ENCODE data around the gene NEDD4L. TPM values are rescaled to one million over a fixed set of nuclear protein-coding genes. Genes with fewer than 3 reads are reported as not detected.

Gene NEDD4L
- total and polyA plus RNA-seq, 5 donors from 2014 or later, result 4.4 to 19.6 (median 7.8) TPM

GRCh38 chr18:58191626-58192025 lies 147.6 kb downstream of the NEDD4L start:
- Mint-ChIP-seq H3K36me3 (no peaks in the 10 kb centered on the region), H3K27ac (no peak overlapping the region), H3K9me3 (peaks cover 0 to 2% (median 0%) of the 10 kb centered on the region in 7 donors), H3K27me3 (peaks cover 9% of the 10 kb centered on the region), H3K4me1 (peaks cover 6 to 19% (median 13%) of the 10 kb centered on the region in 4 donors), H3K4me3 (no peak overlapping the region)
- no peaks in the 10 kb centered on the region for H3K36me3 ChIP-seq (ENCODE audit: control insufficient read depth, insufficient read depth, low read length)
- no peak for ATAC-seq (ENCODE audit: low read depth in 2 of 2)
- H3K4me1 ChIP-seq (ENCODE audit: control insufficient read depth, insufficient read depth, low read length, poor library complexity, severe bottlenecking), result peaks cover 12% of the 10 kb centered on the region
- peaks cover 2% of the 10 kb centered on the region for H3K27me3 ChIP-seq (ENCODE audit: control insufficient read depth, insufficient read depth, low read length)
- no peaks in the 10 kb centered on the region for H3K9me3 ChIP-seq (ENCODE audit: control insufficient read depth in 2 of 2, low read length in 2 of 2)
- DNase-seq, result no peak
- H3K4me3 ChIP-seq (ENCODE audit: low read depth, low read length), result no peak overlapping the region
- H3K27ac ChIP-seq (ENCODE audit: insufficient read depth, low read length, poor library complexity, severe bottlenecking), result no peak overlapping the region

DNA sequence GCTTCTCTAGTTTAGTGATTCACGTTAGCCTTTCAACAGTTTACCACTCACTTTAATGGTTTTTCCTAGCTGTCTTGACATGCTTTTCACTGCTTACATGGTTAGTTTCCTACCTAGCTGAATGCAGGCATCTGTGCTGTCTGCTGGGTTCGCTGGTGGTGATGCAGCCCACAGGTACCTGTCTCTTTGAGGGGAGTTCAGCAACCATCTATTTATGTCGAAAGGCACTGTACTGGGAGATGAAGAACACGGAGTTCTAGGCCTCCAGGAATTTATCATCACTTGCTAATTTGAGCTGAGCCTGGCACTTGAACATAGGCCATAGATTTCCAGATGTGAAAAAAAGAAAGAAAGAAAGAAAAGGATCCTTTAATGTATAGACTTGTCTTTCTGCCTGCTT lies 148.5 kb downstream of the NEDD4L start:
- Mint-ChIP-seq H3K4me3 (no peak overlapping the region), H3K4me1 (peaks cover 9 to 19% (median 13%) of the 10 kb centered on the region in 4 donors), H3K9me3 (no peaks in the 10 kb centered on the region), H3K27ac (no peak overlapping the region), H3K27me3 (peaks cover 9% of the 10 kb centered on the region), H3K36me3 (no peaks in the 10 kb centered on the region)
- peaks cover 12% of the 10 kb centered on the region for H3K4me1 ChIP-seq (ENCODE audit: control insufficient read depth, insufficient read depth, low read length, poor library complexity, severe bottlenecking)
- ATAC-seq (ENCODE audit: low read depth in 2 of 2) (no peak), DNase-seq (no peak)
- H3K27me3 ChIP-seq (ENCODE audit: control insufficient read depth, insufficient read depth, low read length), result peaks cover 2% of the 10 kb centered on the region
- H3K4me3 ChIP-seq (ENCODE audit: low read depth, low read length), result no peak overlapping the region
- H3K9me3 ChIP-seq (ENCODE audit: control insufficient read depth in 2 of 2, low read length in 2 of 2), result no peaks in the 10 kb centered on the region
- H3K27ac ChIP-seq (ENCODE audit: insufficient read depth, low read length, poor library complexity, severe bottlenecking), result no peak overlapping the region
- H3K36me3 ChIP-seq (ENCODE audit: control insufficient read depth, insufficient read depth, low read length), result no peaks in the 10 kb centered on the region

GRCh38 chr18:58194028-58194427 lies 150.0 kb downstream of the NEDD4L start:
- Mint-ChIP-seq H3K36me3 (no peaks in the 10 kb centered on the region), H3K4me1 (peaks cover 9 to 19% (median 10%) of the 10 kb centered on the region in 4 donors), H3K27me3 (peaks cover 9% of the 10 kb centered on the region), H3K4me3 (no peak overlapping the region), H3K27ac (no peak overlapping the region), H3K9me3 (no peaks in the 10 kb centered on the region)
- Histone ChIP-seq H3K9me3 (ENCODE audit: control insufficient read depth in 2 of 2, low read length in 2 of 2) (no peaks in the 10 kb centered on the region), H3K36me3 (ENCODE audit: control insufficient read depth, insufficient read depth, low read length) (no peaks in the 10 kb centered on the region), H3K27ac (ENCODE audit: insufficient read depth, low read length, poor library complexity, severe bottlenecking) (no peak overlapping the region), H3K4me3 (ENCODE audit: low read depth, low read length) (no peak overlapping the region), H3K4me1 (ENCODE audit: control insufficient read depth, insufficient read depth, low read length, poor library complexity, severe bottlenecking) (peaks cover 12% of the 10 kb centered on the region), H3K27me3 (ENCODE audit: control insufficient read depth, insufficient read depth, low read length) (peaks cover 2% of the 10 kb centered on the region)
- DNase-seq (no peak), ATAC-seq (ENCODE audit: low read depth in 2 of 2) (no peak)

- peaks cover 2% of the 10 kb centered on the region for H3K27me3 ChIP-seq (ENCODE audit: control insufficient read depth, insufficient read depth, low read length)
- peaks cover 9% of the 10 kb centered on the region for H3K27me3 Mint-ChIP-seq
- H3K36me3 Mint-ChIP-seq, result no peaks in the 10 kb centered on the region
- peak overlapping the region; percentile 28 for H3K27ac ChIP-seq (ENCODE audit: insufficient read depth, low read length, poor library complexity, severe bottlenecking)
- peak; percentile 11 to 32 (median 28) for DNase-seq
- peak overlapping the region; percentile 70 to 93 (median 90) for H3K4me3 Mint-ChIP-seq
- no peaks in the 10 kb centered on the region for H3K36me3 ChIP-seq (ENCODE audit: control insufficient read depth, insufficient read depth, low read length)
- peak; percentile 40 to 51 for ATAC-seq (ENCODE audit: low read depth in 2 of 2)
- H3K4me3 ChIP-seq (ENCODE audit: low read depth, low read length), result peak overlapping the region; percentile 77
- no peaks in the 10 kb centered on the region for H3K9me3 ChIP-seq (ENCODE audit: control insufficient read depth in 2 of 2, low read length in 2 of 2)
- H3K4me1 Mint-ChIP-seq, result peaks cover 9 to 19% (median 10%) of the 10 kb centered on the region in 4 donors
- no peaks in the 10 kb centered on the region for H3K9me3 Mint-ChIP-seq
- peak overlapping the region; percentile 49 to 92 (median 86) for H3K27ac Mint-ChIP-seq
- H3K4me1 ChIP-seq (ENCODE audit: control insufficient read depth, insufficient read depth, low read length, poor library complexity, severe bottlenecking), result peaks cover 12% of the 10 kb centered on the region
These were observed 151.3 kb downstream of the NEDD4L start for GRCh38 chr18:58195278-58195765.

- peak overlapping the region; percentile 77 for H3K4me3 ChIP-seq (ENCODE audit: low read depth, low read length)
- H3K36me3 Mint-ChIP-seq, result no peaks in the 10 kb centered on the region
- H3K4me1 Mint-ChIP-seq, result peaks cover 9 to 19% (median 10%) of the 10 kb centered on the region in 4 donors
- DNase-seq (no peak), ATAC-seq (ENCODE audit: low read depth in 2 of 2) (no peak)
- H3K27me3 ChIP-seq (ENCODE audit: control insufficient read depth, insufficient read depth, low read length), result peaks cover 2% of the 10 kb centered on the region
- H3K36me3 ChIP-seq (ENCODE audit: control insufficient read depth, insufficient read depth, low read length), result no peaks in the 10 kb centered on the region
- no peaks in the 10 kb centered on the region for H3K9me3 Mint-ChIP-seq
- peaks cover 9% of the 10 kb centered on the region for H3K27me3 Mint-ChIP-seq
- no peak overlapping the region for H3K27ac ChIP-seq (ENCODE audit: insufficient read depth, low read length, poor library complexity, severe bottlenecking)
- no peaks in the 10 kb centered on the region for H3K9me3 ChIP-seq (ENCODE audit: control insufficient read depth in 2 of 2, low read length in 2 of 2)
- H3K4me3 Mint-ChIP-seq, result peak overlapping the region; percentile 70 to 93 (median 90)
- H3K4me1 ChIP-seq (ENCODE audit: control insufficient read depth, insufficient read depth, low read length, poor library complexity, severe bottlenecking), result peaks cover 12% of the 10 kb centered on the region
- peak overlapping the region in 1 of 3 donors; percentile 86 for H3K27ac Mint-ChIP-seq
These were observed 152.1 kb downstream of the NEDD4L start for GRCh38 chr18:58196164-58196563.

- Histone ChIP-seq H3K36me3 (ENCODE audit: control insufficient read depth, insufficient read depth, low read length) (no peaks in the 10 kb centered on the region), H3K27ac (ENCODE audit: insufficient read depth, low read length, poor library complexity, severe bottlenecking) (peak overlapping the region; percentile 16), H3K9me3 (ENCODE audit: control insufficient read depth in 2 of 2, low read length in 2 of 2) (no peaks in the 10 kb centered on the region), H3K27me3 (ENCODE audit: control insufficient read depth, insufficient read depth, low read length) (peaks cover 1% of the 10 kb centered on the region), H3K4me1 (ENCODE audit: control insufficient read depth, insufficient read depth, low read length, poor library complexity, severe bottlenecking) (peaks cover 12% of the 10 kb centered on the region), H3K4me3 (ENCODE audit: low read depth, low read length) (no peak overlapping the region)
- Mint-ChIP-seq H3K27me3 (peaks cover 16% of the 10 kb centered on the region), H3K27ac (peak overlapping the region; percentile 9 to 86 (median 85)), H3K9me3 (no peaks in the 10 kb centered on the region), H3K4me1 (peaks cover 9 to 19% (median 10%) of the 10 kb centered on the region in 4 donors), H3K36me3 (no peaks in the 10 kb centered on the region), H3K4me3 (peak overlapping the region in 2 of 4 donors; percentile 68 to 91)
- ATAC-seq (ENCODE audit: low read depth in 2 of 2) (no peak), DNase-seq (no peak)
These were observed 153.2 kb downstream of the NEDD4L start for GRCh38 chr18:58196881-58197872.

DNA sequence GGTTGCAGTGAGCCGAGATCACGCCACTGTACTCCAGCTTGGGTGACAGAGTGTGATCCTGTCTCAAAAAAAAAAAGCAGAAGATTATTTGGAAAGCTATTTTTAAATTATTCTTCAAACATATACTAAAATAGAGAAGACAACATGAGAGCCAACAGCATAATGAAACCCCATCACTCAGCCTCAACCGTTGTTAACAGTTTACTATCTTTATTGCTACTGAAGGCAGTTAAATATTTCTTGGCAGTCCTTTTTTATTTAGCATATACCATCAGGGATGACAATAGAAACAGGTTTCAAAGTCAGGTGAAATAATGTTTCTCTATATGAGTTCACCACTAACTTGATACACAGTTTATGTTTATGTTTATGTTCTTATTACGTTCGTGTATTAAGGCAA lies 157.2 kb downstream of the NEDD4L start:
- Histone ChIP-seq H3K36me3 (ENCODE audit: control insufficient read depth, insufficient read depth, low read length) (no peaks in the 10 kb centered on the region), H3K4me1 (ENCODE audit: control insufficient read depth, insufficient read depth, low read length, poor library complexity, severe bottlenecking) (no peaks in the 10 kb centered on the region), H3K27me3 (ENCODE audit: control insufficient read depth, insufficient read depth, low read length) (no peaks in the 10 kb centered on the region), H3K9me3 (ENCODE audit: control insufficient read depth in 2 of 2, low read length in 2 of 2) (no peaks in the 10 kb centered on the region), H3K4me3 (ENCODE audit: low read depth, low read length) (no peak overlapping the region), H3K27ac (ENCODE audit: insufficient read depth, low read length, poor library complexity, severe bottlenecking) (no peak overlapping the region)
- Mint-ChIP-seq H3K9me3 (no peaks in the 10 kb centered on the region), H3K36me3 (no peaks in the 10 kb centered on the region), H3K27me3 (peaks cover 8% of the 10 kb centered on the region), H3K4me1 (peaks cover 0 to 7% (median 2%) of the 10 kb centered on the region in 4 donors), H3K27ac (no peak overlapping the region), H3K4me3 (no peak overlapping the region)
- no peak for DNase-seq
- ATAC-seq (ENCODE audit: low read depth in 2 of 2), result no peak

Measured in CD4-positive, CD25-positive, alpha-beta regulatory T cell (primary cell).